Panc1 (cell line): ENCODE data around the gene DNM3. TPM values are rescaled to one million over a fixed set of nuclear protein-coding genes. Genes with fewer than 3 reads are reported as not detected.

ENCODE experiments used
- ATAC-seq: fragments of 200-7000 bp; cut with Tn5 transposase; 2 replicates; pipeline ENCODE4 v1.9.1; 2020; ENCODE audit warnings: mild to moderate bottlenecking, moderate library complexity
- BruUV-seq: library from RNA; stranded (reverse); fragments of 400-500 nt; replicated peaks from 2 replicates; lab custom pipeline; 2021; lab: Mats Ljungman, UMichigan
- CTCF ChIA-PET: fragments of 300-600 bp; sonication (Branson Sonifier 250); formaldehyde crosslinking; loops from one replicate; lab custom pipeline; 2022; ENCODE audit warnings: antibody characterized with exemption; lab: Charles Lee
- POLR2A ChIA-PET: fragments of 300-600 bp; sonication (Branson Sonifier 250); formaldehyde crosslinking; loops from one replicate; lab custom pipeline; 2022; ENCODE audit warnings: antibody characterized with exemption; lab: Charles Lee
- DNase-seq: peaks from one replicate; pipeline ENCODE4 v3.0.0-alpha.2; 2010; ENCODE audit warnings: low read depth, low spot score
- H3K27ac ChIP-seq: 2 replicates; pipeline ENCODE4 v1.5.1; 2011; ENCODE audit warnings: mild to moderate bottlenecking, low read length, inconsistent platforms
- H3K27me3 ChIP-seq: fragments of 200-500 bp; sonication (Bioruptor generic); 2 replicates; pipeline ENCODE4 v1.6.0; 2014; ENCODE audit warnings: low read length, inconsistent platforms; ENCODE audit not compliant: control insufficient read depth, insufficient read depth
- H3K36me3 ChIP-seq: fragments of 200-500 bp; sonication (Bioruptor generic); 2 replicates; pipeline ENCODE4 v1.5.1; 2014; ENCODE audit warnings: inconsistent platforms, mild to moderate bottlenecking, low read length, moderate library complexity; ENCODE audit not compliant: control insufficient read depth, insufficient read depth
- H3K4me1 ChIP-seq: 2 replicates; pipeline ENCODE4 v1.5.1; 2011; ENCODE audit warnings: inconsistent platforms, mild to moderate bottlenecking, low read length, moderate library complexity; ENCODE audit not compliant: control insufficient read depth, insufficient read depth
- H3K4me3 ChIP-seq, 2 experiments: 2 replicates each; pipeline ENCODE4 v1.5.1; 2011 to 2012; ENCODE audit warnings: low read depth in 2 of 2, low read length in 2 of 2, mild to moderate bottlenecking in 2 of 2, inconsistent platforms in 1 of 2, moderate library complexity in 1 of 2
- H3K9me3 ChIP-seq: fragments of 200-500 bp; sonication (Bioruptor generic); 2 replicates; pipeline ENCODE4 v1.5.1; 2014; ENCODE audit warnings: low read depth, mild to moderate bottlenecking, inconsistent platforms, low read length, moderate library complexity; ENCODE audit not compliant: control insufficient read depth, insufficient read depth
- POLR2AphosphoS5 ChIP-seq: IDR thresholded peaks from 2 replicates; pipeline ENCODE4 v1.6.1; 2012; ENCODE audit warnings: mild to moderate bottlenecking, low read depth, low read length, moderate library complexity
- SIN3A ChIP-seq: IDR thresholded peaks from 2 replicates; pipeline ENCODE4 v1.6.1; 2012; ENCODE audit warnings: low read depth, mild to moderate bottlenecking, low read length, moderate library complexity, borderline replicate concordance; ENCODE audit not compliant: insufficient read depth
- TCF7L2 ChIP-seq: IDR thresholded peaks from 2 replicates; pipeline ENCODE4 v1.6.1; 2011; ENCODE audit warnings: mild to moderate bottlenecking, low read depth, low read length, inconsistent platforms
- in situ Hi-C: cut with HindIII; loops from 2 replicates; pipeline ENCODE4 v1.10.0; 2016; ENCODE audit warnings: low sequenced_read_pairs, low pct_unique_long_range_greater_than_20kb
- intact Hi-C: fragments of 100-400 bp; cut with micrococcal nuclease; formaldehyde crosslinking; loops from one replicate; pipeline ENCODE4 v1.10.0; 2022; ENCODE audit not compliant: unreplicated experiment
- total RNA-seq: library from RNA; stranded (reverse); gene quantifications from one replicate; pipeline ENCODE4 v1.2.1, GENCODE V29; 2021; ENCODE audit not compliant: unreplicated experiment
- TF ChIP-seq, protein P1 (sequence below), 2 experiments: IDR thresholded peaks; 2 replicates each; pipeline ENCODE4 v1.6.1; 2011 to 2012; ENCODE audit warnings: low read depth in 2 of 2, control low read depth in 1 of 2, low read length in 1 of 2, mild to moderate bottlenecking in 1 of 2, moderate library complexity in 1 of 2; ENCODE audit not compliant: insufficient read depth in 1 of 2
- TF ChIP-seq, protein P2 (sequence below): fragments of 450-650 bp; IDR thresholded peaks from 2 replicates; pipeline ENCODE4 v1.5.1; 2017; ENCODE audit warnings: mild to moderate bottlenecking

The DNM3 gene
- total RNA-seq, 1 experiment from 2014 or later: 0.46 TPM

DNA sequence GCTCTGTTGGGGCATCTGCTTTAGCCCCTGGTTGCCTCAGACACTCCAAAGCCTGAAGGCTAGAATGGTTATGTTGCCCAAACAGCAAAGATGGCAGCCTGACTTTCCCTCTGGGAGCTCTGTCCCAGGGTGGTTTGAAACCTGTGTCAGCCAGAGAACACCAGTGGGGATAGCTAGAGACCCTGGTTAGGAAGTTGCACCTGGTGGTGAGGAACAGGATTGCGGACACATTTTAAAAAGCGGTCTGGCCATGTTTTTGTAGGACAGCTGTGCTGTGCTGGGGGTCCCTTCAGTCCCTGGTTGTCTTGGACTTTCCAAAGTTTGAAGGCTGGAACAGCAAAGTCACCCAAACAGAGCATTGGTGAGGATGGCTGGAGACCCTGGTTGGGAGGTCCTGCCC is 87.8 kb downstream of the DNM3 start:
- Histone ChIP-seq H3K4me3 (no peak overlapping the region), H3K36me3 (no peaks in the 10 kb centered on the region), H3K27me3 (no peaks in the 10 kb centered on the region; the same call in 1 of the 2 replicates), H3K4me1 (no peaks in the 10 kb centered on the region), H3K9me3 (no peaks in the 10 kb centered on the region), H3K27ac (no peak overlapping the region)
- intact Hi-C loops (no loop called here), in situ Hi-C loops (no loop called here)
- no peak for ATAC-seq
- BruUV-seq: no TSS peak
- POLR2A ChIA-PET: no interaction called here
- no peak for DNase-seq
- TF ChIP-seq, protein P1, sequence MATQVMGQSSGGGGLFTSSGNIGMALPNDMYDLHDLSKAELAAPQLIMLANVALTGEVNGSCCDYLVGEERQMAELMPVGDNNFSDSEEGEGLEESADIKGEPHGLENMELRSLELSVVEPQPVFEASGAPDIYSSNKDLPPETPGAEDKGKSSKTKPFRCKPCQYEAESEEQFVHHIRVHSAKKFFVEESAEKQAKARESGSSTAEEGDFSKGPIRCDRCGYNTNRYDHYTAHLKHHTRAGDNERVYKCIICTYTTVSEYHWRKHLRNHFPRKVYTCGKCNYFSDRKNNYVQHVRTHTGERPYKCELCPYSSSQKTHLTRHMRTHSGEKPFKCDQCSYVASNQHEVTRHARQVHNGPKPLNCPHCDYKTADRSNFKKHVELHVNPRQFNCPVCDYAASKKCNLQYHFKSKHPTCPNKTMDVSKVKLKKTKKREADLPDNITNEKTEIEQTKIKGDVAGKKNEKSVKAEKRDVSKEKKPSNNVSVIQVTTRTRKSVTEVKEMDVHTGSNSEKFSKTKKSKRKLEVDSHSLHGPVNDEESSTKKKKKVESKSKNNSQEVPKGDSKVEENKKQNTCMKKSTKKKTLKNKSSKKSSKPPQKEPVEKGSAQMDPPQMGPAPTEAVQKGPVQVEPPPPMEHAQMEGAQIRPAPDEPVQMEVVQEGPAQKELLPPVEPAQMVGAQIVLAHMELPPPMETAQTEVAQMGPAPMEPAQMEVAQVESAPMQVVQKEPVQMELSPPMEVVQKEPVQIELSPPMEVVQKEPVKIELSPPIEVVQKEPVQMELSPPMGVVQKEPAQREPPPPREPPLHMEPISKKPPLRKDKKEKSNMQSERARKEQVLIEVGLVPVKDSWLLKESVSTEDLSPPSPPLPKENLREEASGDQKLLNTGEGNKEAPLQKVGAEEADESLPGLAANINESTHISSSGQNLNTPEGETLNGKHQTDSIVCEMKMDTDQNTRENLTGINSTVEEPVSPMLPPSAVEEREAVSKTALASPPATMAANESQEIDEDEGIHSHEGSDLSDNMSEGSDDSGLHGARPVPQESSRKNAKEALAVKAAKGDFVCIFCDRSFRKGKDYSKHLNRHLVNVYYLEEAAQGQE (IDR thresholded peaks at IDR 0.05; ENCODE audit: insufficient read depth in 1 of 2, low read depth in 2 of 2, low read length in 1 of 2): no peak
- TF ChIP-seq POLR2AphosphoS5 (no peak), TCF7L2 (no peak), SIN3A (no peak)
- TF ChIP-seq, protein P2, sequence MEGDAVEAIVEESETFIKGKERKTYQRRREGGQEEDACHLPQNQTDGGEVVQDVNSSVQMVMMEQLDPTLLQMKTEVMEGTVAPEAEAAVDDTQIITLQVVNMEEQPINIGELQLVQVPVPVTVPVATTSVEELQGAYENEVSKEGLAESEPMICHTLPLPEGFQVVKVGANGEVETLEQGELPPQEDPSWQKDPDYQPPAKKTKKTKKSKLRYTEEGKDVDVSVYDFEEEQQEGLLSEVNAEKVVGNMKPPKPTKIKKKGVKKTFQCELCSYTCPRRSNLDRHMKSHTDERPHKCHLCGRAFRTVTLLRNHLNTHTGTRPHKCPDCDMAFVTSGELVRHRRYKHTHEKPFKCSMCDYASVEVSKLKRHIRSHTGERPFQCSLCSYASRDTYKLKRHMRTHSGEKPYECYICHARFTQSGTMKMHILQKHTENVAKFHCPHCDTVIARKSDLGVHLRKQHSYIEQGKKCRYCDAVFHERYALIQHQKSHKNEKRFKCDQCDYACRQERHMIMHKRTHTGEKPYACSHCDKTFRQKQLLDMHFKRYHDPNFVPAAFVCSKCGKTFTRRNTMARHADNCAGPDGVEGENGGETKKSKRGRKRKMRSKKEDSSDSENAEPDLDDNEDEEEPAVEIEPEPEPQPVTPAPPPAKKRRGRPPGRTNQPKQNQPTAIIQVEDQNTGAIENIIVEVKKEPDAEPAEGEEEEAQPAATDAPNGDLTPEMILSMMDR: no peak
- CTCF ChIA-PET: interaction anchor here (0.5 kb wide), 1 partner anchor 19 kb away, joined by 3 read pairs; no protein-coding TSS in a partner anchor

DNA sequence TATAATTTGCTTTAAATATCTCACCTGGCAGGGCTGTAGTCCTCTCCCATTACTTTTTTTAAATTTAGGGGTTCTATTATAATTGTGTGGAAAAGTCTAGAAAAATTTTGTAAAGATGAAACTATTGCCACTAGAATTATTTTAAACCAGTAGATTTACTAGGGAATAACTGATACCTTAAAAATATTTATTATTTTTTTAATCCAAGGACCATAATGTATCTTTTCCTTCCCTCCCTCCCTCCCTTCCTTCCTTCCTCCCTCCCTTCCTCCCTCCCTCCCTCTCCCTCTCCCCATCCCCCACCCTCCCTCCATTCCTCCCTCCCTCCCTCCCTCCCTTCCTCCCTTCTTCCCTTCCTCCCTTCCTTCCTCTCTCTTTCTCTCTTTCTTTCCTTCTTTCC is 90.5 kb downstream of the DNM3 start:
- in situ Hi-C loops: no loop called here
- peaks cover 2% of the 10 kb centered on the region; the same call in 1 of the 2 replicates for H3K27me3 ChIP-seq
- TF ChIP-seq, protein P2: no peak
- no peak for TF ChIP-seq POLR2AphosphoS5
- TF ChIP-seq, protein P1 (IDR thresholded peaks at IDR 0.05; ENCODE audit: insufficient read depth in 1 of 2, low read depth in 2 of 2, low read length in 1 of 2): no peak
- no peak for TF ChIP-seq SIN3A
- no peak for TF ChIP-seq TCF7L2
- H3K4me1 ChIP-seq: no peaks in the 10 kb centered on the region
- ChIA-PET CTCF (no interaction called here), POLR2A (no interaction called here)
- H3K27ac ChIP-seq: no peak overlapping the region
- no peaks in the 10 kb centered on the region for H3K36me3 ChIP-seq
- intact Hi-C loops: no loop called here
- ATAC-seq: no peak
- no peaks in the 10 kb centered on the region for H3K9me3 ChIP-seq
- DNase-seq: no peak
- BruUV-seq: no TSS peak
- no peak overlapping the region for H3K4me3 ChIP-seq
